Stimulated activated CD8-positive, alpha-beta memory T cell treated with anti-CD3 and anti-CD28 coated beads, Interleukin-7, amount 100 ng/mL, for 4 hours (primary cell): ENCODE data around the gene EGFL8.
"Not testable (repeated sequence)": the region's sequence is repeated elsewhere in the genome, so short reads cannot be mapped to it uniquely, and the experiment has no call there.

Experiments used
- DNase-seq, 2 donors: peaks; one replicate each; pipeline ENCODE4 v3.0.0-alpha.2; 2020; ENCODE audit warnings: low read depth in 2 of 2

EGFL8 gene

GRCh38 chr6:32195902-32196681 is 31.7 kb downstream of the EGFL8 start:
- peak in 1 of 2 donors; percentile 60 for DNase-seq

- no peak for DNase-seq
Observed at GRCh38 chr6:32196682-32197616, 32.6 kb downstream of the EGFL8 start.

GRCh38 chr6:32198345-32198696 is 33.9 kb downstream of the EGFL8 start:
- no peak for DNase-seq

- DNase-seq = no peak
Observed at GRCh38 chr6:32198866-32199265, 34.5 kb downstream of the EGFL8 start.

- DNase-seq = no peak
Observed at GRCh38 chr6:32200711-32201475, 36.5 kb downstream of the EGFL8 start.

GRCh38 chr6:32202186-32202585 is 37.8 kb downstream of the EGFL8 start:
- DNase-seq = no peak

- DNase-seq = no peak
Observed at GRCh38 chr6:32203426-32204267, 39.3 kb downstream of the EGFL8 start.

- no peak for DNase-seq
Observed at GRCh38 chr6:32204268-32204715, 39.9 kb downstream of the EGFL8 start.

GRCh38 chr6:32208996-32209395 is 44.6 kb downstream of the EGFL8 start:
- no peak for DNase-seq

- no peak for DNase-seq
Observed at GRCh38 chr6:32210191-32210601, 45.8 kb downstream of the EGFL8 start.

- DNase-seq = not testable (repeated sequence)
Observed at GRCh38 chr6:32211432-32211831, 47.0 kb downstream of the EGFL8 start.

GRCh38 chr6:32212076-32212760 is 47.8 kb downstream of the EGFL8 start:
- DNase-seq = no peak

- no peak for DNase-seq
Observed at GRCh38 chr6:32213649-32214048, 49.3 kb downstream of the EGFL8 start.

GRCh38 chr6:32214126-32214525 is 49.7 kb downstream of the EGFL8 start:
- no peak for DNase-seq

- DNase-seq = no peak
Observed at GRCh38 chr6:32215617-32216016, 51.2 kb downstream of the EGFL8 start.

GRCh38 chr6:32216285-32216684 is 51.9 kb downstream of the EGFL8 start:
- DNase-seq = no peak

GRCh38 chr6:32216998-32217397 is 52.6 kb downstream of the EGFL8 start:
- no peak for DNase-seq
